Activated T-cell treated with anti-CD3 and anti-CD28 coated beads for 48 hours (primary cell): ENCODE measurements around the gene TBCD.

ENCODE experiments used
- DNase-seq: peaks from one replicate; pipeline ENCODE4 v3.0.0-alpha.2; 2020; ENCODE audit warnings: low read depth

The TBCD gene

DNA sequence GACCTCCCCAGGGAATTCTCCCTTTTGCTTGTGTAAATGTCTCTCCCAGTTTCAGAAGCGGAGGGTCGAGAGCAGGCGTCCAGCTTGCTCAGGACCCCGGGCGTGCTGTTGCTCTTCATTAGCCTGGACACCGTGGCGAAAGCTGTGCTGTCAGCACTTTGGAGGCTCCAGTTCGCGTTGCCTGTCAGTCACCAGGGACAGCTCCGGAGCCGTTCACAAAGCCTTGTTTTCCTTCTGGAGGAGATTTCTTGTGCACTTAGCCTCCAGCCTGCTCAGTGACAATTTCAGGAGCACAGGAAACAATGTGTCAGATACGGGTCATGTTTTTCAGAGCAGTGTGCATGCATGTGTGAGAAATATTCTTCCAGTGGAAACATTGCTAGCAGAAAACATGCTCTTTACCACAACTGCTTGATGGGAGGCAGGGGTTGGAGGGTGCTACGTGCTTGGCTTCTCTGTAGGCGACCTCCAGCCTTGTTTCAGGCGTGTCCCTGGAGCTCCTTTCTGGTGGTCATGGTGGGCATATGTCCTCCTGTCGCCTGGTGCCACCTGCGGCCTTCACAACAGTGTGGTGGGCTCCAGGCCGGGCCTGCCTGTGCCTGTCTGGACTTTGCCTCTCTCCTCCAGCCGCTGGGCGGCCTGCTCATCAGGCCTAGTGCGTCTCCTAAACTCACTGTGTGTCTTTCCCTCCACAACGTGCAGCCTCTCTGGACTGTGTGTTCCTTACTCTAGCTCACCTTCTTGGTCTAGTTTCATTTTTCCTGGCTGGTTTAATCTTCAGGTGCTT lies 59.0 kb downstream of the TBCD start:
- DNase-seq: no peak

DNA sequence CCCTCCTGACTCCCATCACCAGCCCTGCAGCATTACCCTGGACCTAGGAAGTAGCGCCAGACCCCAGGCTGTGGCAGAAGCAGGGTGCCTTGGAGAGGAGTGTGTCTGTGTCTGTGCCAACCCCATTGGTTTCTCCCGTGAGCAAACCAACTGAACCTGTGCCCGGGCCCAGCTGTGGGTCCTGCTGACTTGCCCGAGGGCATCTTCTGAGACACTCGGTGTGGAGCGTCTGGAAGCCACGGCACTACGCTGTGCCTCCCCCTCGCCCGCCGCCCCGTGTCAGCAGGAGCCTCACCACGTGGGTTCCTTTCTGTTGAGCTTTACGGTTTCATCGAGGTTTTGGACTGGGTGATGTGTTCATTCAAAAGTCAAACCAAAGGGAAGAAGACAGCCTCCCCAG lies 60.2 kb downstream of the TBCD start:
- DNase-seq: no peak

DNA sequence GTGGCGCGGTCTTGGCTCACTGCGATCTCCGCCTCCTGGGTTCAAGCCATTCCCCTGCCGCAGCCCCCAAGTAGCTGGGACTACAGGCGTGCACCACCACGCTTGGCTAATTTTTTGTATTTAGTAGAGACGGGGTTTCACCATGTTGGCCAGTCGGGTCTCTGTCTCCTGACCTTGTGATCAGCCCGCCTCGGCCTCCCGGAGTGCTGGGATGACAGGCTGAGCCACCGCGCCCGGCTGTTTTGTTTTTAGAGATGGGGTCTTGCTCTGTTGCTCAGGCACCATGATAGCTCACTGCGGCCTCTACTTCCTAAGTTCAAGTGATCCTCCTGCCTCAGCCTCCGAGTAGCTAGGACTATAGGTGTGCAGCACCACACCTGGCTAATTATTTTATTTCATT lies 60.7 kb downstream of the TBCD start:
- no peak for DNase-seq

DNA sequence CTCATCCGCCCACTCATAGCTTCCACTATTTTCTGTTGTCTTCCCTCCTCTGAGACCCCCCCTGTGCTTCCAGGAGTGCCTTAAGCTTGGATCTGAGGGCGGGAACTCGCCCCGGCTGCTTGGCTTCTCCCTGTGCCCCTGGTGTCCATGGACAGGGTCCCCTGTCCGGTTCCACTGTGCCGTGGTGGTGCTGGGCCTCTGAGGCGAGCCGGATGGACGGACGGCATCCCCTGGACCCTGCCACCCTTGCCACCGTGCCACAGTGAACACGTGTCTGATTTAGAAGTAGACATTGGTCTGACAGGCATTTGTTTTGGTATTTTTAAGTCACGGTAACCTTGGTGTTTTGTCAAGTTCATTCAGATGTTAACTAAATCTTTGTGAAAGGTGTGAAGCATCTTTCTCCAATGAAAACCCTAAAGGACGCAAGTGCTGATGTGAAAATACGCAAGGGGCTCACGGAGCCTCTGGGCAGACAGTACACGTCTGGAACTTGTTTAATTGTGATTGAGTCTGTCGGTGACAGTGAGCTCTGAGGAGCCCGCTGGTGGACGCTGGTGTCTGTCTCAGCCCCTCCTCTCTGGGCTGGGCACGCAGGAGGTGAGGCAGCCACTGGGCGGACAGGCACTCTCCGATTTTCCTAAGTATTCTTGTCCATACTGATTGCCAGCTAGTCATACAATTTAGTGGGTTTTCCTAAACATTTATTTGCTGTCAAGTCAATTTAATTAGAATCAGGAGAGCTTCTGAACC lies 61.6 kb downstream of the TBCD start:
- no peak for DNase-seq

DNA sequence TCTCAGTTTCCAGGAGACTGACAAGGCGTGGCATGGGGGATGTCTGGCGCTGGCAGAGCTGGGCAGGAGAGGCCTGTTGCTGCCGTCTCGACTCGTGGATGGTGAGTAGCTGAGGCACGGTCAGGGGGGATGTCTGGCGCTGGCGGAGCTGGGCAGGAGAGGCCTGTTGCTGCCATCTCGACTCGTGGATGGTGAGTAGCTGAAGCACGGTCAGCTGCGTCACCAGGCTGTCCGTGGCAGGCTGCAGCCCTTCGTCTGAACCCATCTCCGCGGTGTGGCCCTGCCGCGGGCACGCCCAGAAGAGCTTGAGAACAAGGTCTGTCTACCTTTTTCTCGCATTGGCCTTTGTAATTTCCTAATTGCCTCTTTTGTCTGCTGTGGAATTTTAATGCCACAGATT lies 63.0 kb downstream of the TBCD start:
- no peak for DNase-seq

DNA sequence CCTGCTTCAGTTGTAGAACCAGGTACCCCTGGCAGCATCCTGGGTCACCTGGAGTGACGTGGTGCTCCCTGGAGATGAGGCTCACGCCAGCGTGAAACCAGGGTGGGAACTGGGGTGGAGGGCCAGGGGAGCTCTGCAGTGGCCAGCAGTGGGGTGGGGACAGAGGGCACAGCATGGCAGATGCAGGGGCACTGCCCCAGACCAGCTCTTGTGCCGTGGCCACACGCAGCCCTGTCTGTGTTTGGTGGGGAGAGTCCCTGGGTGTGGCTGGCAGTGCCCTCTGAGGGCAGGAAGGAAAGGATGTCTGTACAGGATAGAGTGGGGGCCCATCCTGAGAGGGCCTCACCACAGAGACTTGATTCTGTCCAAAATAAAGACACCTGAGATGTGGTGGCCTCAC lies 63.5 kb downstream of the TBCD start:
- no peak for DNase-seq

DNA sequence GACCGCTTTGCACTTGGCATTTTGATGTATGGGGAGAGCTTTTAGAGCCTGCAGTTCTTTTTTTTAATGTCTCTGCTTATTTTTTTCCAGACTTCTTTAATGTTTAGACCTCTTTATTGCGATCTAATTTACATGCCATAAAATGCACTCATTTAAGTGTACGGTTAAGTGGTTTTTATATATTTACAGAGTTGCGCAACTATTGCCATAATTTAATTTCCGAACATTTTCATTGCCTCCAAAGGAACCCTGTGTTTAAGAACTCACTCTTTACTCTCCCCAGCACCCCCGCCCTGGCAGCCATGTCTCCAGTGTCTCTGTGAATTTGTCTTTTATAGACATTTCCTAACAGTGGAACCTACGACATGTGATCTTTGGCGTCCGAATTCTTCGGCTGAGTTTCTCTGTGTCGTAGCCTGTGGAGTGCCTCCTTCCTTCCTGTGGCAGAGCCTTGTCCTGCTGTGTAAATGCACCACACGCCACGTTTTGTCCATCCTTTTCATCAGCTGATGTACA lies 64.0 kb downstream of the TBCD start:
- DNase-seq: no peak

DNA sequence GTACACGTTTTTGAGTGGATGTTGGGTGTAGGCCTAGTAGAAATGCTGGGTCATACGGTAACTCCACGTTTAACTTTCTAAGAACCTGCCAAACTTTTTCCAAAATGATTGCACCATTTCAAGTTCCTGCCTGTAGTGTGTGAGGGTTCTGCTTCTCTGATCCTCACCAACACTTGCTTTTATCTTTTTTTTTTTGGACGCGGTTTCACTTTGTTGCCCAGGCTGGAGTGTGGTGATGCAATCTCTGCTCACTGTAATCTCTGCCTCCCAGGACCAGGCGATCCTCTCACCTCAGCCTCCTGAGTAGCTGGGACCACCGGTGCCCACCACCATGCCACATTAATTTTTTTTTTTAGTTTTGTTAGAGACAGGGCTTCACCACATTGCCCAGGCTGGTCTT lies 64.5 kb downstream of the TBCD start:
- DNase-seq: no peak

DNA sequence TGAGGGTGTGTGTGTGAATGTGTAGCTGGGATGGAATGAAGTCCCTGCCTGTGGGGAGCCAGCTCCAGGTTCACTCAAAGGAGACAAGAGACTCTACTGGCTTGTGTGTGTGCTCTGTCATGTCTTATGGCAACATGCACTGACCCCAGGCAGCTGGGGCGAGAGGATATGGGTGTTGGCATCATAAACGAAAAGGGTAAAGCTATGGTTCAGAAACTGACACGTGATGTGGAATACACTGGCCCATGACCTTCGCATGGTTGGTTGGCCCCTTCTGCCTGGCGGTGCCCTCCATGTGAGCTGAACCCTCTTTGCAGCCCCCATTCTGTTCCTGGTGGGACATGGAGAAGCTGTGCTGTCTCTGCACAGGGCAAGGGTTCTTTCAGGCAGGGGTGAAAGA lies 66.1 kb downstream of the TBCD start:
- no peak for DNase-seq

DNA sequence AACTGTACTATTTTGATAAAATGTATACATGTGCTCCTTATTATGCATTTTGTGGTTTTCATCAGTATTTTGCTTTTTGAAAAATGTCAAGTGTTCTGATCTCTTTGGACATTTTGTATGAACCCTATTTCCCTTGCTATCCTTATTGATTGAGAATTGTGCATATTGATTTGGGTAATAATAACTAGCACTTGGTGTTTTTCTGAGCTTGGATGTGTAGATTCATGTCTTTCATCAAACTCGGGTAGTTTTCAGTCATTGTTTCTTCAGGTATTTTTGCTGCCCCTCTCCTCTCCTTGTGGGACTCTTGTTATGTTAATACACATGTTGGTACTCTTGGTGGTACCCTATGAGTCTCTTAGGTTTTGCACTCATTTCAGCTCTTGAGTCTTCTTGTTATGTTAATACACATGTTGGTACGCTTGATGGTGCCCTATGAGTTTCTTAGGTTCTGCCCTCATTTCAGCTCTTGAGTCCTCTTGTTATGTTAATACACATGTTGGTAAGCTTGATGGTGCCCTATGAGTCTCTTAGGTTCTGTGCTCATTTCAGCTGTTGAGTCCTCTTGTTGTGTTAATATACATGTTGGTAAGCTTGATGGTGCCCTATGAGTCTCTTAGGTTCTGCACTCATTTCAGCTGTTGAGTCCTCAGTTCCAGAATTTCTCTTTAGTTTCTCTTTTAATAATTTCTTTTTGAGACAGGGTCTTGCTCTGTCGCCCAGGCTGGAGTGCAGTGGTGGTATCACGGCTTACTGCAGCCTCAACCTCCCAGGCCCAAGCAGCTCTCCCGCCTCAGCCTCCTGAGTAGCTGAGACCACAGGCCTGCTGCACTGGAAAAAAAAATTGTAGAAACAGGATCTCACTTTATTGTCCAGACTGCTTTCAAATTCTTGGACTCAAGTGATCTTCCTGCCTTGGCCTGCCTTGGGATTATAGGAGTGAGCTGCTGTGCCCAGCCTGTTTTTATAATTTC lies 68.7 kb downstream of the TBCD start:
- no peak for DNase-seq

DNA sequence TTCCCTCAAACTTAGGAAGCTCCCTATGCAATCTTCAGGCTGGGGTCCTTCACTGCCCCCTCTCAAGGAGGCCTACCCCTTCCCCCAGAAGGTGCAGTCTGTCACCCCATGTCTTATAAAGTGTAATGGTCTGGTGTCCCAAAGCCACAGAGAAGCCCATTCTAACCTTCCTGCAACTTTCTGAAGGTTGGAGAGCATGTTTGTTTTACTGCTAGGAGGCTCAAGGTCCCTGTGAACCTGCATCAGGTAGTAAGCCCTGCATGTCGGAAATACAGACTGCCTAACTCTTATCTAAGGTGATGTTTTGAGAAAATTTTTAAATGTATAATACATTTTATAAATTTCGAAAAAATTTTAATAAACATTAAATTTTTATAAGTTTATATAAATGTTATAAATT lies 69.7 kb downstream of the TBCD start:
- no peak for DNase-seq

DNA sequence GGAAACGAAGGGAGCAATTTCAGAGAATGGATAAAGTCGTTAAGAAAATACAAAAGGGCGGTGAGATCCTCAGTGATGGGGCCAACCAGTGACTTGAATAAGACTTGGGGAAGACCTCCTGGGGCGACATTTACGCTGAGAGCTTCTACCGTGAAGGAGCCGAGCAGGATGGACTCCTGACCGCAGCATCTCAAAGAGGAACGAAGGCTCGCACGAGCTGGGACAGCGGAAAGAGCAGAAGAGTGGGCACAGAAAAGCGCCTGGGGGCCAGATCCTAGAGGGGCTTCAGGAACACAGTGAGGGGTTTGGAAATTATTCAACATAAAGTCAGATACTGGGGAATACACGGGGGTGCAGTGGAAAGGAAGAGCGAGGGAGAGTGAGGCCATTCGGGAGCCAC lies 70.4 kb downstream of the TBCD start:
- no peak for DNase-seq

DNA sequence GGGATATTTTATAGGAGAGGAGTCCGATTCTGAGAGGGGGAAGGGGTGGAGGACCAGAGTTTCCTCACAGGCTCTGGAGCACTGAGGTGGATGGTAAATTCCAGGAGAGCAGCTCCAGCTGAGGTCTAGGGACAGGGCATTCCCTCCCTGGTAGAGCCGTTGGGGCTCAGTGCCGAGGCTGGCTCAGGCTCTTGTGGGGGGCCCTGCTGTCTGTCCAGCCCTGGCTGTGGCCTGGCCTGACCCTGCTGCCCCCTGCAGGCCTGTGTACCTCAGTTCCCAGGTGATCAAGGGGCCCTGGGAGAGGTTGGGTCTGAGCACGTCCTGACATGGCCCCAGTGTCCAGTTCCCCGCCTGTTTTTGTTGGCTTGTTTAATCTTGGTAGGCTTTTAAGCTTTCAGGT lies 71.1 kb downstream of the TBCD start:
- no peak for DNase-seq

DNA sequence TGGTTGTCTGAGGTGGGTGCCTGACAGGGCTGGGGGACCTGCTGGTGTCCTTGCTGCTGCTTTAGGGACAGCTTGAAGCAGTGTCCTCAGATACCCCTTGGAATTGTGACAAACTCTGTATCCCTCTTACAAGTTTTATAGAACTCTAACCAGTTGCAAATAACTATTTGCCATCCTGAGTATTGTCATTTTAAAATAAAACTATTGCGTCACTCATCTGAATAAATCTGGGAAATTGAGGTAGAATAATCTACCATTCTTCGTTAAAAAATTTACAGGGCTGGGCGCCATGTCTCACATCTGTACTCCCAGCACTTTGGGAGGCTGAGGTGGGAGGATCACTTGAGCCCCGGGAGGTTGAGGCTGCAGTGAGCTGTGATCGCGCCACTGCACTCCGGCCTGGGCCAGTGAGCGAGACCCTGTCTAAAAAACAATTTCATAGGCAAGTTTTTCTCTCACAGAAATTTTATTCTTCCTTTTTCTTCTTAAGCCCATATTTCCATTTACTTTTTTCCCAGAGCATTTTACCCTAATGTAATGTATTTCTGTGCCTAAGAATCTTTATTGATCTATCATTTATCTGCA lies 73.8 kb downstream of the TBCD start:
- no peak for DNase-seq

DNA sequence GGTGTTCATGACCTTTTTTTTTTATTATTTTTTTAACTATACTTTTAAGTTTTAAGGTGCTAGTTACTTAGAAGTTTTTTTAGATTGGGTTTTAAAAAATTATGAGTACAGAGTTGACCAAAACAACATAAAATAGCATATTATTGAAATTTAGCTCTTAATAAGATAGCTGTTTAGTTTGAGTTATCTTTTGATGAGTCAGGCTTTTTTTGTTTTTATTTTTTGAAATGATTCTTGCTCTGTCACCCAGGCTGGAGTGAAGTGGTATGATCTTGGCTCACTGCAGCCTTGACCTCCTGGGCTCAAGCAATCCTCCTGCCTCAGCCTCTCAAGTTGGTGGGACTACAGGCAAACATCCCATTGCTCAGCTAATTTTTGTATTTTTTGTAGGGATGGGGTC lies 74.3 kb downstream of the TBCD start:
- DNase-seq: no peak

DNA sequence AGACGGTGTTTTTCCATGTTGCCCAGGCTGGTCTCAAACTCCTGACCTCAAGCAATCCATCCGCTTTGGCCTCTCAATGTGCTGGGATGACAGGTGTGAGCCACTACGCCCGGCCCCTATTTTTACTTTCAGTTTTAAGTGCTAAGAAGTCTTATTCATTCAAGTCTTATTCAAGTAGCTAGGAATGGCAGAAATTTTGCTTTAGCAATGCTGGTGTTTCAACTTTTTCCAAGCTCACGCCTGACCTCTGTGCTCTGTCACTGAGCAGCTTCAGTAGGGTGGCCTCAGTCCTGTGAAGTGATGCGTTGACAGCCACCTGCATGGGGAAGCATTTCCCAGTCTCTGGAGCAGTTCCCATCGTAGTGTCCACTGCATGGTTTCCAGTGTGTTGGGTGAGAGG lies 75.1 kb downstream of the TBCD start:
- no peak for DNase-seq

DNA sequence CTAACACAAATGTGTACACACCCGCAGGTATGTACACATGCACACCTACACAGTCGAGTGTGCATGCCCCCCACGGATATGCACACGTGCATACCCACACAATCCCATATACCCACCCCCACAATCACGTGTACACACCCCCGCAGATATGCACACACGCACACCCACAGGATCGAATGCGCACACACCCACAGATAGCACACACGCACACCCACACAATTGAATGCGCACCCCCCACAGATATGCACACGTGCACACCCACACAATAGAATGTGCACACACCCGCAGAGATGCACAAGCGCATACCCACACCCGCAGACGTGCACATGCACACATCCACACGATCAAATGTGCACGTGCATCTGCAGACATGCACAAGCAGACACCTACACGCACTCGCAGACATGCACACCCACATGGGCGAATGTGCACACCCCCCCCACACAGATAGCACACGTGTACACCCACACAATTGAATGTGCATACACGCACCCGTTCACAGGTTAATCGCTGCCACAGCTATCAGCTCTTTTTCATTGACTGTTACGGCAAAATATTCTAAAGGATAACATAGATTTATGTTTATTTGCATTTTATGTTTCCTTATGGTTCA lies 77.1 kb downstream of the TBCD start:
- no peak for DNase-seq

DNA sequence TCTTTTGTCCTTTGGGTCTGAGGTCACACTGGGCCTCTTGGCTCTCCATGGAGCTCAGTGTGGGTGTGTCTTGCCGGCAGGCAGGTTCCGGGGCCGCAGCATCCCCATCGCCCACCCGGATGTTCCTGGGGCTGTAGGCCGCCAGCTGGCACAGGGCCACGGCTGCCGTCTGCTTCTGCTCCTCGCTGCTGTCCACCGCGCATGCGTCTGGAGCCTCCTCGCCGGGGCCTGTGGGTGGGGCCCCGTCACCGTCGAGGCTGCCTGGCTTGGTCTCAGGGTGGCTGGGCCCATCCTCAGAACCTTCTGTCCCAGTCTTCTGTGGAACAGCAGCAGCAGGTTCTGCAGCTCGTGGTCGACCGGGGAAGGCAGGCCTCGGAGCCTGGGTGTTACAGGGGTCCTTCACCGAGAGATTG lies 78.4 kb downstream of the TBCD start:
- DNase-seq: no peak

DNA sequence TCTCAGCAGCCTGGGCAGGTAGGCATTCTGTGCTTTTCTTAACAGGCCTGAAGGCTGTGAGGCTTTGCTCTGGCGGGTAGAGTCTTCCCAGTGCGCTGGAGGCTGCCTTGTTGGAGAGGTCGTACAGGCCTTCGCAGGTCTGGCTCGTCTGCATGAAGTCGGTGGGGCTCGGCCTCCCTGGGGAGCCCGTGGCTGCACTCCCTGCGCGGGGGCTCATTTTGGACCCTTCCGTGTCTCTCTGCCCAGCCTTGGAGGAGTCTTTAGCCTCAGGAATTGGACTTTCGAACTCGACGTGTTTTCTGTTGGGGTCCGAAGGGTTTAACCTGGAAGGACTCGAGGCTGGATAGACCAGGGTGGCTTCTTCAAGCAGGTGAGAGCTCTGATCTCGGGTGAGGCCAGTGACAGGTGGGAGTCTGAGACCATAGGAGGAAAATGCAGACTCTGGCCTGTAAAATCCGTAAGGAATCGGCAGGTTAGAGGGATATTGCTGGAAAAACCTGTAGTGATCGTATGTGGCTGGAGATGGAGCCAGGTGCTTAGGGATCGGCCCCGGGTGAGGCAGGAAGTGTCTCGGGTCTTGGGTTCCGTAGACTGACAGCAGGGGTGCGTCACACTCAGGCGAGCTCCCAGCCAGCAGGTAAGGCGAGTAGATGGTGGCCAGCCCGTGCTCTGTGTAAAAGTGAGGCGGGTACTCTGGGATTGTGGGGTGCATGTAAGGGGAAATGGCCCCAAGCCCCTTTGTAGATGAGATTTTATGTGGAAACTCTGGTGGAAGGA lies 79.4 kb downstream of the TBCD start:
- no peak for DNase-seq

DNA sequence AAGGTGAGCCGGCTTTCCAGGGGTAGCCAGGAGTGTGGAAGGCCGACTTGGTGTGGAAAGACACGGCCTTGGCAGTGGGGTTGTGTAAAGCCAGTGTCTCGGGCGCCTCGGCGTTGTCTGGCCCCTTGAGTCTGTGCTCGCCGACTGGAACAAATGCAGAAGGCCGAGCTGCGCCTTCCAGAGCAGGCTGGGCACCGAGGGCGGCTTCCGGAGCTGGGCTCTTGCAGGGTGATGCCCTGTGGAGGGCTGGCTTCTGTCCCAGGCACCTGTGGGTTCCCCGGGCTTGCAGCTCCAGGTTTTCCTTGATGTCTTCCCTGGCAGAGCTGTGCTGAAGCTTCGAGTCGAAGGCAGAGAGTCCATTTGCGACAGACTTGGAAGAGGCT lies 79.9 kb downstream of the TBCD start:
- no peak for DNase-seq

DNA sequence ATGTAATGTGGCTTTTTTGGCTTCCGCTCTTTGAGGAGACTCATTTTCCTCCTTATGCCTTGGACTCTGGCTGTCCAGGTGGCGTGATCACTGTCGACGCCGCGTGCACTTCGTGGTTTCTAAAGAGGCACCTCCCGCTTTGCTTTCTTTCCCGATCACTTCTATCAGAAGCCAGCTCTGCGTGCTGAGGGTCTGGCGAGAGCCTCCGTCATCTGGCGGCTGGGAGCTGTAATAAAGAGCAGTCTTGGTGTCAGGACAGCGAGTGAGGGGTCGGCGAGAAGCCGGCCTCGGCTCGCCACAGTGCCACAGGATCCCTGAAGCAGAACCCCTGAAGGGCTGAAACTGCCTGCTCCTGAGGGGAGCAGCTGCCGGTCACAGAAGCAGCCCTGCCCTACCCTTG lies 80.5 kb downstream of the TBCD start:
- DNase-seq: no peak
